ENCODE data around the gene PRKAG1. TPM values are rescaled to one million over a fixed set of nuclear protein-coding genes. Genes with fewer than 3 reads are reported as not detected.

PRKAG1 gene
- total RNA-seq, 1 donor from 2014 or later, result 58.2 TPM

DNA sequence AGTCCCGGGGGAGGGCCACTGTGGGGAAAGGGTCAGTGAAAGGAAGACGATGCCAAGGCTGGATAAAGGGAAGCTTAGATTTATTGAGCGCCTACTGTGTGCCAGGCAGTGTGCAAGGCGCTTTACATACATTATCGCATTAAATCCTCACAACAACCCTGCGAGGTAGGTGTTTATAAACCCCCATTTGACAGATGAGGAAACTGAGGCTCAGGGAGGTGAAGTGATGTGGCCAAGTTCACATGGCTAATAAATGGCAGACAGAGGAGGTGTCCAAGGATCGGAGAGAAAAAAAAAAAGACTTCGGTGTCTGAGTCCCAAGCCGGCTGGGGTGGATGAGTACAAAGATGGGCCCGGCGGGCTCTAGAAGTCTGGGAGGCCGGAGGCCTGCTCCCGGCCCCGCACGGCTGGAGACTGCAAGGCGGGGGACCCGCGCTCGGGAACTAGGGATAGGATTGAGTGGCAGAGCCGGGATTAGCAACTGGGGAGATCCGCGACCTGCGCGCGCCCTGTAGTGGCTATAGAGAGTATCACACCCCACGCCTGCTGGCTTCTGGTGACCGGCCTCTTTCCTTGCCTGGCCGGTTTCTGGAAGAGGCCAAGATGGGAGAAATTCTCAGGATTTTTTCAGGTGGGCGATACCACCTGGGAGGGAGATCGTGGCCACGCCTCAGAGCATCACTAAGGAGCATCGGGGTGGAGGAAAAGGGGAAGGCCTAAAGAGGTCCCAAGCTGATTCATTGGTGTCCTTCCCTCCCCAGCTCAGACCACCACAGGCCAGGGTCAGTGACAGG, 23.3 kb downstream of the PRKAG1 start:
- no peak overlapping the region for H3K27ac Mint-ChIP-seq (ENCODE audit: unreplicated experiment)

DNA sequence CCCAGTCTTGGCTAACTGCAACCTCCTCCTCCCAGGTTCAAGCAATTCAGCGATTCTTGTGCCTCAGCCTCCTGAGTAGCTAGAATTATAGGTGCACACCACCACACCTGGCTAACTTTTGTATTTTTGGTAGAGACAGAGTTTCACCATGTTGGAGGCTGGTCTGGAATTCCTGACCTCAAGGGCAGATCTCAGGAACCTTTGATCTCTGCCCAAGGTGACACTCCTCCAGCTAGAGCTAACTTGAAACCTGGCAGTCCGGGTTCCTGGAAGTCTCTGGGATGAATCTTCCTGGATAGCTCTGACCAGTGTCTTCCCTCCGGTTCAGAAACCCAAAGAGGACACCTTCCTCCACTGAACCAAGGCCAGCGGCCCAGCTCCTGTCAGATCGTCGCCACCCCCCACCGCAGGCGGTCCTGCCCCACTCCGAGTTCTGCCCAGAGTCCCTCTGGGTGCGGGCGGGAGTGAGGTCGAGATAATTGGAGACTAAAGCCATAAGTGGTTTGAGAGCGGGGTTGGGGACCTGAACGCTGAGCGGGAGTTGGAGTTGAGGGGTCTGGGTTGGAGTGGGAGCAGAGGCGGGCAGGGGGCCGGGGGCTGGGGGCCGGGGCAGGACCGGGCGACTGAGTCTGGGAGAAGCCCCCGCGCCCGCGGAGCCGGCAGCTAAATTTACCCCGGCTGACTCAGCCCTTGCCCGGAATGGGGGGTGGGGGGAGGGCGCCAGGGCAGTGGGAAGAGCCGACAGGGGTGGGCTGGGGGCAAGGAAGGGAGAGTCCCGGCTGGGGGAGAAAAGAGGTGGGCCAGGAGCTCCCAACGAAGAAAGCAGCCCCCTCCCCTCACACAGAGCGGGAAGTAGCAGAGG, 24.1 kb downstream of the PRKAG1 start:
- Mint-ChIP-seq H3K27ac (ENCODE audit: unreplicated experiment) (no peak overlapping the region), H3K27me3 (ENCODE audit: unreplicated experiment) (peaks cover 10% of the 10 kb centered on the region), H3K9me3 (ENCODE audit: unreplicated experiment) (peaks cover 7% of the 10 kb centered on the region), H3K4me3 (ENCODE audit: unreplicated experiment) (no peak overlapping the region), H3K36me3 (ENCODE audit: unreplicated experiment) (peaks cover 6% of the 10 kb centered on the region), H3K4me1 (ENCODE audit: low read depth, unreplicated experiment) (peaks cover 5% of the 10 kb centered on the region)
- TF ChIP-seq, protein P1, sequence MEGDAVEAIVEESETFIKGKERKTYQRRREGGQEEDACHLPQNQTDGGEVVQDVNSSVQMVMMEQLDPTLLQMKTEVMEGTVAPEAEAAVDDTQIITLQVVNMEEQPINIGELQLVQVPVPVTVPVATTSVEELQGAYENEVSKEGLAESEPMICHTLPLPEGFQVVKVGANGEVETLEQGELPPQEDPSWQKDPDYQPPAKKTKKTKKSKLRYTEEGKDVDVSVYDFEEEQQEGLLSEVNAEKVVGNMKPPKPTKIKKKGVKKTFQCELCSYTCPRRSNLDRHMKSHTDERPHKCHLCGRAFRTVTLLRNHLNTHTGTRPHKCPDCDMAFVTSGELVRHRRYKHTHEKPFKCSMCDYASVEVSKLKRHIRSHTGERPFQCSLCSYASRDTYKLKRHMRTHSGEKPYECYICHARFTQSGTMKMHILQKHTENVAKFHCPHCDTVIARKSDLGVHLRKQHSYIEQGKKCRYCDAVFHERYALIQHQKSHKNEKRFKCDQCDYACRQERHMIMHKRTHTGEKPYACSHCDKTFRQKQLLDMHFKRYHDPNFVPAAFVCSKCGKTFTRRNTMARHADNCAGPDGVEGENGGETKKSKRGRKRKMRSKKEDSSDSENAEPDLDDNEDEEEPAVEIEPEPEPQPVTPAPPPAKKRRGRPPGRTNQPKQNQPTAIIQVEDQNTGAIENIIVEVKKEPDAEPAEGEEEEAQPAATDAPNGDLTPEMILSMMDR (IDR thresholded peaks at IDR 0.05; ENCODE audit: partially characterized antibody, unreplicated experiment), result no peak
- DNase-seq, result no peak

More for the DNA sequence above, 23.3 kb downstream of the PRKAG1 start:
- H3K9me3 Mint-ChIP-seq (ENCODE audit: unreplicated experiment), result peaks cover 9% of the 10 kb centered on the region
- TF ChIP-seq, protein P1 (IDR thresholded peaks at IDR 0.05; ENCODE audit: partially characterized antibody, unreplicated experiment), result peak; percentile 80
- peak; percentile 91 for DNase-seq
- peak overlapping the region; percentile 46 for H3K4me3 Mint-ChIP-seq (ENCODE audit: unreplicated experiment)
- H3K4me1 Mint-ChIP-seq (ENCODE audit: low read depth, unreplicated experiment), result peaks cover 11% of the 10 kb centered on the region
- peaks cover 6% of the 10 kb centered on the region for H3K36me3 Mint-ChIP-seq (ENCODE audit: unreplicated experiment)
- H3K27me3 Mint-ChIP-seq (ENCODE audit: unreplicated experiment), result peaks cover 14% of the 10 kb centered on the region

DNA sequence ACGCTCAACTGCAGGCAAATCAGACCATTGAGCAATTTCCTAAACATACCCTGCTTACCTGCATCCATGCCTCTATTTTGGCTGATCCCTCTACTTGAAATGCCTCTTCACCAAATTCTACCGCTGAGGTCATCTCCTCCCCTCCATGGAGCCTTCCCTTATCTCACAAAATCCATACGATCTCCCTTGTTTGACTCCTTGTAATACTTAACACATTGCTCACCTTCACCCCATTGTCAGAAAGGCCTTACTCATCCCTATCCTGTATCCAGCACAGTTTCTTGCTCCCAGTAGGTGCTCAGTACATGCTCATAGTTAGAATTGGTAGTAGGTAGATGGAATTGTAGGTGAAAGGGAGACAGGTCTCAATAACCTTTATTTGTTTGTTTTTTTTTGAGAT, 24.8 kb downstream of the PRKAG1 start:
- Mint-ChIP-seq H3K4me1 (ENCODE audit: low read depth, unreplicated experiment) (peaks cover 5% of the 10 kb centered on the region), H3K27me3 (ENCODE audit: unreplicated experiment) (peaks cover 12% of the 10 kb centered on the region), H3K9me3 (ENCODE audit: unreplicated experiment) (peaks cover 9% of the 10 kb centered on the region), H3K4me3 (ENCODE audit: unreplicated experiment) (no peak overlapping the region), H3K27ac (ENCODE audit: unreplicated experiment) (no peak overlapping the region), H3K36me3 (ENCODE audit: unreplicated experiment) (peaks cover 6% of the 10 kb centered on the region)
- no peak for DNase-seq
- TF ChIP-seq, protein P1 (IDR thresholded peaks at IDR 0.05; ENCODE audit: partially characterized antibody, unreplicated experiment), result no peak

DNA sequence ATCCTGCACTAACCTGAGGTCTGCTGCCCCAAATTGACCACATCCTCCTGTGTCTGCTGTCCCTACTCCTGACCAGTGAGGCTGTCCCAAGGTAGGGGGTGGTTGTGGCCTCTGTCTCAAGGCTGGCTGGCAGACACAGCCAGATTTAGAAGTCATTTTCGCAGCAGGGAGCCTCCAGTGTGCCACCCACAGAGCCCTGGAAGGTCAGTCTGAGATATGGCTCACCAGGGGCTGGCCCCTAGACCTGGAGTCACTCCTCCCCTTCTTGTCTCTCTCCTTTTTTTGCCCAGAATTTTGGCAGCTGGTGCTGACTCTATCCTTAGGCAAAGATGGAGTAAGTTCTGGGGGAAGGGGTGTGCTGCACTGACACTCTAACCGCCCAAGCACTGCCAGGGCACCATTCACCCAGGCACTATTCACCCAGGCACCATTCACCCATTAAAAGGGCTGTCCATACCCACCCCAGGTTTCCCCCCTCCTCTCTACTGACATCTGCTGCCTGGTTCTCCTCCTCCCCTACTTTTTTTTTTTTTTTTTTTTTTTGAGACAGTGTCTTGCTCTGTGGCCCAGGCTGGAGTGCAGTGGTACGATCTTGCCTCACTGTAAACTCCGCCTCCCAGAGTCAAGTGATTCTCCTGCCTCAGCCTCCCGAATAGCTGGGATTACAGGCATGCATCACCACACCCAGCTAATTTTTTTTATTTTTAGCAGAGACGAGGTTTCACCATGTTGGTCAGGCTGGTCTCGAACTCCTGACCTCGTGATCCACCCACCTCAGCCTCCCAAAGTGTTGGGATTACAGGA, 27.1 kb downstream of the PRKAG1 start:
- peaks cover 23% of the 10 kb centered on the region for H3K27me3 Mint-ChIP-seq (ENCODE audit: unreplicated experiment)
- peaks cover 10% of the 10 kb centered on the region for H3K36me3 Mint-ChIP-seq (ENCODE audit: unreplicated experiment)
- peaks cover 13% of the 10 kb centered on the region for H3K9me3 Mint-ChIP-seq (ENCODE audit: unreplicated experiment)
- TF ChIP-seq, protein P1 (IDR thresholded peaks at IDR 0.05; ENCODE audit: partially characterized antibody, unreplicated experiment), result no peak
- DNase-seq, result no peak
- no peak overlapping the region for H3K27ac Mint-ChIP-seq (ENCODE audit: unreplicated experiment)
- no peak overlapping the region for H3K4me3 Mint-ChIP-seq (ENCODE audit: unreplicated experiment)
- H3K4me1 Mint-ChIP-seq (ENCODE audit: low read depth, unreplicated experiment), result peaks cover 5% of the 10 kb centered on the region

Data from glutamatergic neuron (in vitro differentiated cells).